Duodenal mucosa (tissue), 2 donors: ENCODE measurements around the gene HBS1L.

ENCODE experiments used
- H3K27ac ChIP-seq: one replicate; pipeline ENCODE4 v1.7.0; 2013; ENCODE audit warnings: low read depth, low read length
- H3K27me3 ChIP-seq, 2 donors: one replicate each; pipeline ENCODE4 v1.7.0; 2013; ENCODE audit warnings: low read length in 2 of 2, control low read depth in 1 of 2; ENCODE audit not compliant: insufficient read depth in 2 of 2, control insufficient read depth in 1 of 2
- H3K36me3 ChIP-seq, 2 donors: one replicate each; pipeline ENCODE4 v1.7.0; 2013; ENCODE audit warnings: low read length in 2 of 2, control low read depth in 1 of 2; ENCODE audit not compliant: insufficient read depth in 2 of 2, control insufficient read depth in 1 of 2
- H3K4me1 ChIP-seq, 2 donors: one replicate each; pipeline ENCODE4 v1.7.0; 2013; ENCODE audit warnings: low read length in 2 of 2, control low read depth in 1 of 2; ENCODE audit not compliant: insufficient read depth in 2 of 2, control insufficient read depth in 1 of 2
- H3K4me3 ChIP-seq, 2 donors: one replicate each; pipeline ENCODE4 v1.7.0; 2013; ENCODE audit warnings: low read length in 2 of 2, low read depth in 1 of 2
- H3K9ac ChIP-seq, 2 donors: one replicate each; pipeline ENCODE4 v1.7.0; 2013; ENCODE audit warnings: low read length in 2 of 2, low read depth in 1 of 2
- H3K9me3 ChIP-seq, 2 donors: one replicate each; pipeline ENCODE4 v1.7.0; 2013; ENCODE audit warnings: low read length in 2 of 2, control low read depth in 1 of 2; ENCODE audit not compliant: control insufficient read depth in 1 of 2

Gene HBS1L

DNA sequence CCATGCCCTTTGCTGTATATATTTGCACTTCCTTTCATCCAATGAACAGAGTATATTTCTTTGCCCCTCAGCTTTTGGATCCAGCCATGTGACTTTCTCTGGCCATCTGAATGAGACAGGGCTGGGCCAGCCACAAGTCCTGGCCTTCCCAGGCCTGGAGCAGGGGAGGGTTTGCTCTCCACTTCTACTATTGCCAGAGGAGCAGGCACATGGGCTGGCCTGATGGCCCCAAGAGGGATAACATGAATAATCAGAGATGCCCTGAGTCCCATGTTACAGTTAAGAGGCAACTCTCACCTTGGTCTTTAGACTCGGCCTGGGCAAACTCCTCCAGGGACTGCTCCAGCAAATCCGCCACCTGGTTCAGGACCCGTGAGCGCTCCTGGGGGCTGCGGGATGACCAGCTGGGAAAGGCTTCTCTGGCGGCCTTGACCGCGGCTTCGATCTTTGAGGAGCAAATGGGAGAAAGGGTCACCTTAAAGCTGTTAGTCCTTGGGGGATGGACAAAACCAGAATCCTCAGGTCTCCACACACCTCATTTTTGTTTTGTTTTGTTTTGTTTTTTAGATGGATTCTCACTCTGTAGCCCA lies 111.0 kb downstream of the HBS1L start:
- Histone ChIP-seq H3K4me3 (no peak overlapping the region), H3K9ac (no peak overlapping the region), H3K4me1 (no peaks in the 10 kb centered on the region), H3K36me3 (no peaks in the 10 kb centered on the region), H3K27me3 (no peaks in the 10 kb centered on the region), H3K9me3 (peaks cover 0 to 2% of the 10 kb centered on the region in 2 donors), H3K27ac (no peak overlapping the region)

GRCh38 chr6:134938896-134939295 lies 115.7 kb downstream of the HBS1L start:
- Histone ChIP-seq H3K36me3 (no peaks in the 10 kb centered on the region), H3K27me3 (no peaks in the 10 kb centered on the region), H3K9me3 (no peaks in the 10 kb centered on the region), H3K4me1 (no peaks in the 10 kb centered on the region), H3K4me3 (no peak overlapping the region), H3K27ac (no peak overlapping the region), H3K9ac (no peak overlapping the region)

- H3K27me3 ChIP-seq, result no peaks in the 10 kb centered on the region
- H3K27ac ChIP-seq, result no peak overlapping the region
- no peaks in the 10 kb centered on the region for H3K4me1 ChIP-seq
- H3K9me3 ChIP-seq, result no peaks in the 10 kb centered on the region
- no peak overlapping the region for H3K9ac ChIP-seq
- H3K4me3 ChIP-seq, result no peak overlapping the region
- H3K36me3 ChIP-seq, result no peaks in the 10 kb centered on the region
These were observed 117.2 kb downstream of the HBS1L start for GRCh38 chr6:134937426-134937825.

- Histone ChIP-seq H3K36me3 (no peaks in the 10 kb centered on the region), H3K4me1 (no peaks in the 10 kb centered on the region), H3K27ac (no peak overlapping the region), H3K4me3 (no peak overlapping the region), H3K27me3 (no peaks in the 10 kb centered on the region), H3K9ac (no peak overlapping the region), H3K9me3 (no peaks in the 10 kb centered on the region)
These were observed 117.7 kb downstream of the HBS1L start for GRCh38 chr6:134936931-134937330.

DNA sequence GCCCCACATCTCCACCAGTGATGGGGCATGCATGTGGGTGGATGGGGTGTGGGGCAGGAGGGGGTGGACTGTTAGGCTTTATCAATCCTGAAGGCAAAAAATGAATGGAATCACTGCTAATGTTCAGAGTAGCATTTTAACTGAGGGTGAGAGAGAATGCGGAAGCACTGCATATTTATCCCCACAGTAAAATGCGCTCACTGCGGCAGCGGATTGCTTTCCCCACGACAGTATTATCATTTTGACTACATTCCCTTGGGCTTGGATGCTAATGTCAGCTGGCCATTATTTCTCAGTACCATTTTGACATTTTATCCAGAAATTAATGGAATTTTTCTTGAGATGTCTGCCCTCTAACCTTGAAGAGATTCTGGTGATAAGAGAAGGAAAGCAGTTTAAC lies 118.1 kb downstream of the HBS1L start:
- no peaks in the 10 kb centered on the region for H3K9me3 ChIP-seq
- H3K4me3 ChIP-seq, result no peak overlapping the region
- H3K4me1 ChIP-seq, result no peaks in the 10 kb centered on the region
- no peaks in the 10 kb centered on the region for H3K36me3 ChIP-seq
- H3K27ac ChIP-seq, result no peak overlapping the region
- H3K27me3 ChIP-seq, result no peaks in the 10 kb centered on the region
- H3K9ac ChIP-seq, result no peak overlapping the region

- Histone ChIP-seq H3K36me3 (no peaks in the 10 kb centered on the region), H3K9ac (no peak overlapping the region), H3K9me3 (no peaks in the 10 kb centered on the region), H3K27ac (no peak overlapping the region), H3K4me3 (no peak overlapping the region), H3K27me3 (no peaks in the 10 kb centered on the region), H3K4me1 (no peaks in the 10 kb centered on the region)
These were observed 119.7 kb downstream of the HBS1L start for GRCh38 chr6:134934793-134935485.

DNA sequence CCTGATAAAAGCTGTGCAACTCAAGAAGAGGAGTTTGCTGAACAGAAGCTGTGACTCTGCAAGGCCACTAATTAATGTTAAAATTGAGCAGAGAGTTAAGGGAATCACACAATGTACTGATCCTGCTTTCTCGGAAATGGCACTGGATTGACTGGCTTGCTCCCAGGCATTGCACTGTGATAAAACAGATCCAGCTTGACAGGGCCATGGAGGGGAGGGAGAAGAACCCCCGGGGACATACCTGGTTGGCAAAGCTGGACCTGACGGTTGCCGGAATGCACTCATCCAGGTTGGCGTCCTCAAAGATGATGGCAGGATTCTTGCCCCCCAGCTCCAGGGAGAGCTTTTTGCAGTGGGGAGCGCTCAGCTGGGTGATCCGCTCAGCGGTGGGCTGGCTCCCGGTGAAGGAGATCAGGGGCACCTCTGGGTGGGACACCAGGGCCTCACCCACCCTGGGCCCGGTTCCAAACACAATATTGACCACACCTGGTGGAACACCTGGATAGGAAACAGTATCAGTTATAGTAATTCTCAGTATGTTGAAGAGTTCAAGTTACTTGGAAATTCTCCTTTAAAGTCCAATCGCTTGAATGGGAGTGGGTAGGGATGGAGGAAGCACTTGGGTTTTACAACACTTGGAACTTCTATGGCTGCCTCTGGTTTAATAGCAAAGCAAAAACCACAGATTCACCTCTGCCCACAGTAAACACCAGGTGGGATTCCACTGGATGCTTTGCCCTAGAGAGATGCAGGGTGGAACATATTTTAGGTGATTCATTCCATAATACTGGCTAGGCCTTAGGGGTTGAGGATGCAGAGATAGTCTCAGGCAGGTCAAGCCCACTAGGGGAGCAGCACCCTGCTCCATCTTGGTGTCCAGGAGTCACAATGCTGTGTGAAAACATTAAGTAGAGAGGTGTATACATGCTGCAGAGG lies 121.8 kb downstream of the HBS1L start:
- Histone ChIP-seq H3K36me3 (no peaks in the 10 kb centered on the region), H3K27me3 (no peaks in the 10 kb centered on the region), H3K4me1 (no peaks in the 10 kb centered on the region), H3K27ac (no peak overlapping the region), H3K9me3 (no peaks in the 10 kb centered on the region), H3K4me3 (no peak overlapping the region), H3K9ac (no peak overlapping the region)

- H3K9ac ChIP-seq, result no peak overlapping the region
- H3K4me3 ChIP-seq, result no peak overlapping the region
- no peaks in the 10 kb centered on the region for H3K4me1 ChIP-seq
- H3K36me3 ChIP-seq, result no peaks in the 10 kb centered on the region
- H3K27ac ChIP-seq, result no peak overlapping the region
- H3K27me3 ChIP-seq, result no peaks in the 10 kb centered on the region
- no peaks in the 10 kb centered on the region for H3K9me3 ChIP-seq
These were observed 122.5 kb downstream of the HBS1L start for GRCh38 chr6:134932098-134932497.

GRCh38 chr6:134930463-134930862 lies 124.2 kb downstream of the HBS1L start:
- H3K4me3 ChIP-seq, result no peak overlapping the region
- no peaks in the 10 kb centered on the region for H3K4me1 ChIP-seq
- H3K9ac ChIP-seq, result no peak overlapping the region
- H3K36me3 ChIP-seq, result no peaks in the 10 kb centered on the region
- no peak overlapping the region for H3K27ac ChIP-seq
- no peaks in the 10 kb centered on the region for H3K9me3 ChIP-seq
- no peaks in the 10 kb centered on the region for H3K27me3 ChIP-seq
